GM12878 (cell line): ENCODE measurements around the gene IP6K3. TPM values are rescaled to one million over a fixed set of nuclear protein-coding genes. Genes with fewer than 3 reads are reported as not detected.

Experiments used
- ATAC-seq: fragments of 200-7000 bp; cut with Tn5 transposase; 3 replicates; pipeline ENCODE4 v1.9.1; 2020; ENCODE audit warnings: mild to moderate bottlenecking, moderate library complexity
- BruUV-seq: library from RNA; stranded (reverse); fragments of 400-500 nt; replicated peaks from 2 replicates; lab custom pipeline; 2021; lab: Mats Ljungman, UMichigan
- CTCF ChIA-PET: fragments of 300-600 bp; sonication (Branson Sonifier 250); formaldehyde crosslinking; extraction: SDS; loops from one replicate; lab custom pipeline; 2021; ENCODE audit warnings: inconsistent platforms; lab: Yijun Ruan, JAX
- POLR2A ChIA-PET: fragments of 350-600 bp; formaldehyde crosslinking; extraction: SDS; loops from one replicate; lab custom pipeline; 2021; ENCODE audit warnings: inconsistent platforms; lab: Charles Lee
- RAD21 ChIA-PET: fragments of 300-600 bp; sonication (Branson Sonifier 250); formaldehyde crosslinking; loops from one replicate; lab custom pipeline; 2023; ENCODE audit warnings: antibody characterized with exemption; ENCODE audit not compliant: unreplicated experiment; lab: Charles Lee
- SMC1A ChIA-PET: fragments of 300-600 bp; sonication (Branson Sonifier 250); formaldehyde crosslinking; loops from one replicate; lab custom pipeline; 2023; ENCODE audit not compliant: unreplicated experiment, uncharacterized antibody; lab: Charles Lee
- DNase-seq: peaks from one replicate; pipeline ENCODE4 v3.0.0-alpha.2; 2011; ENCODE audit warnings: low read depth, low spot score
- FAIRE-seq: peaks from 3 replicates; lab custom pipeline; 2011; peaks lifted over from hg19 to GRCh38; lab: Jason Lieb, UNC
- H2AFZ ChIP-seq: 2 replicates; pipeline ENCODE4 v1.6.0; 2011; ENCODE audit warnings: low read depth, low read length, control low read depth; ENCODE audit not compliant: control insufficient read depth
- H3K27ac ChIP-seq: 2 replicates; pipeline ENCODE4 v1.5.1; 2011; ENCODE audit warnings: control low read depth; ENCODE audit not compliant: control insufficient read depth, insufficient read depth
- H3K27me3 ChIP-seq, 2 experiments: replicated peaks in 1 of 2; 2 replicates each; pipeline versions ENCODE4 v1.6.0 to v1.6.1; 2011; ENCODE audit warnings: low read length in 1 of 2; ENCODE audit not compliant: control insufficient read depth in 2 of 2, insufficient read depth in 2 of 2
- H3K36me3 ChIP-seq, 2 experiments: 2 replicates each; pipeline ENCODE4 v1.5.1; 2011; ENCODE audit warnings: low read length in 1 of 2; ENCODE audit not compliant: control insufficient read depth in 2 of 2, insufficient read depth in 2 of 2
- H3K4me1 ChIP-seq: 2 replicates; pipeline ENCODE4 v1.6.1; 2011; ENCODE audit warnings: mild to moderate bottlenecking, low read length, moderate library complexity, mixed read lengths; ENCODE audit not compliant: control insufficient read depth, insufficient read depth
- H3K4me2 ChIP-seq: 2 replicates; pipeline ENCODE4 v1.6.0; 2011; ENCODE audit warnings: control low read depth; ENCODE audit not compliant: control insufficient read depth, insufficient read depth
- H3K4me3 ChIP-seq: fragments of 200-600 bp; sonication (generic); 2 replicates; pipeline ENCODE4 v1.5.1; 2016
- H3K79me2 ChIP-seq: 2 replicates; pipeline ENCODE4 v1.6.0; 2011; ENCODE audit warnings: low read length; ENCODE audit not compliant: control insufficient read depth, insufficient read depth
- H3K9ac ChIP-seq: 2 replicates; pipeline ENCODE4 v1.8.0; 2011; ENCODE audit warnings: low read length, control low read depth, mixed read lengths; ENCODE audit not compliant: control insufficient read depth, insufficient read depth
- H3K9me3 ChIP-seq: replicated peaks from 3 replicates; pipeline ENCODE4 v1.5.1; 2011; ENCODE audit warnings: mild to moderate bottlenecking, low read length; ENCODE audit not compliant: control insufficient read depth, insufficient read depth
- H4K20me1 ChIP-seq: 2 replicates; pipeline ENCODE4 v1.6.0; 2011; ENCODE audit not compliant: control insufficient read depth, insufficient read depth
- BACH1 ChIP-seq: fragments of 450-650 bp; IDR thresholded peaks from 2 replicates; pipeline ENCODE4 v1.6.1; 2017; ENCODE audit warnings: mild to moderate bottlenecking, borderline replicate concordance
- CBX3 ChIP-seq: fragments of 200-600 bp; sonication (generic); IDR thresholded peaks from 2 replicates; pipeline ENCODE4 v1.6.1; 2016; ENCODE audit warnings: low read depth, borderline replicate concordance
- CHD1 ChIP-seq: IDR thresholded peaks from 2 replicates; pipeline ENCODE4 v1.6.1; 2012; ENCODE audit warnings: low read depth, low read length, improper control_type of control experiment
- EGR1 ChIP-seq, 2 experiments: IDR thresholded peaks; 1 replicate in 1 of 2; 2 replicates in 1 of 2; pipeline ENCODE4 v1.6.1; 2011 to 2012; ENCODE audit warnings: low read depth in 2 of 2, low read length in 2 of 2, borderline replicate concordance in 1 of 2, mild to moderate bottlenecking in 1 of 2, moderate library complexity in 1 of 2
- KLF5 ChIP-seq: fragments of 450-650 bp; IDR thresholded peaks from 2 replicates; pipeline ENCODE4 v1.6.1; 2014; ENCODE audit warnings: mild to moderate bottlenecking; ENCODE audit not compliant: partially characterized antibody
- SKIL ChIP-seq: fragments of 450-650 bp; IDR thresholded peaks from 2 replicates; pipeline ENCODE4 v1.6.1; 2017; ENCODE audit warnings: mild to moderate bottlenecking, low read depth, inconsistent platforms; ENCODE audit not compliant: poor library complexity, severe bottlenecking
- SPI1 ChIP-seq: IDR thresholded peaks from 2 replicates; pipeline ENCODE4 v1.6.1; 2011; ENCODE audit warnings: low read depth, mild to moderate bottlenecking, low read length, moderate library complexity, borderline replicate concordance; ENCODE audit not compliant: insufficient read depth
- SREBF1 ChIP-seq: IDR thresholded peaks from 2 replicates; pipeline ENCODE4 v1.6.1; 2012; ENCODE audit warnings: mild to moderate bottlenecking, low read length
- WGBS: methylation state at CpG from one replicate; pipeline ENCODE4 v1.1.6; 2016; ENCODE audit warnings: low lambda C conversion rate; ENCODE audit not compliant: insufficient replicate concordance, insufficient coverage; ENCODE audit errors: missing lambda C conversion rate; 5-methylcytosine and 5-hydroxymethylcytosine counted together
- in situ Hi-C: fragments of 300-500 bp; cut with MboI; formaldehyde crosslinking; loops from 9 replicates; pipeline ENCODE4 v1.14.3; 2018; ENCODE audit warnings: mixed read lengths
- intact Hi-C: fragments of 100-400 bp; cut with micrococcal nuclease; formaldehyde crosslinking; loops from one replicate; pipeline ENCODE4 v1.14.2; 2022; ENCODE audit not compliant: unreplicated experiment
- polyA plus RNA-seq, 11 experiments: library from polyadenylated mRNA; depleted of rRNA in 4 of 11; unstranded in 6 of 11; stranded (reverse) in 5 of 11; fragments of >200 nt; fragmentation: Nextera tagmentation in 4 of 11; fragmentation: Illumina TruSeq in 1 of 11; extraction: Ambion mirVana in 4 of 11; extraction: Trizol in 1 of 11; gene quantifications; 1 replicate in 1 of 11; 2 replicates in 10 of 11; pipeline versions ENCODE4 v1.2.1 to v1.2.3, GENCODE V29; 2011 to 2016; ENCODE audit warnings: inconsistent platforms in 2 of 11, missing spikeins in 2 of 11, low read depth in 1 of 11
- total RNA-seq, 4 experiments: library from RNA; depleted of rRNA in 3 of 4; stranded (reverse); fragments of >200 nt in 3 of 4; fragmentation: Illumina TruSeq in 1 of 4; extraction: Trizol in 1 of 4; gene quantifications; 2 replicates each; pipeline versions ENCODE4 v1.2.1 to v1.2.3, GENCODE V29; 2013 to 2021
- TF ChIP-seq, protein P1 (sequence below): IDR thresholded peaks from 2 replicates; pipeline ENCODE4 v1.6.1; 2012; ENCODE audit warnings: improper control_type of control experiment, low read depth, low read length; ENCODE audit not compliant: insufficient replicate concordance
- TF ChIP-seq, protein P2 (sequence below): fragments of 450-650 bp; IDR thresholded peaks from 2 replicates; pipeline ENCODE4 v1.6.1; 2017; ENCODE audit warnings: borderline replicate concordance
- TF ChIP-seq, protein P3 (sequence below): IDR thresholded peaks from 2 replicates; pipeline ENCODE4 v1.6.1; 2011; ENCODE audit warnings: low read depth, low read length, improper control_type of control experiment, borderline replicate concordance
- TF ChIP-seq, protein P4 (sequence below): IDR thresholded peaks from 2 replicates; pipeline ENCODE4 v1.6.1; 2012; ENCODE audit warnings: low read length, inconsistent platforms

Gene IP6K3
- total and polyA plus RNA-seq, 10 of the 15 experiments (the other 5 are each of a cell fraction or from before 2014, with no cell fraction given) = 0.02 to 0.15 (median 0.09) TPM; not detected in 7

DNA sequence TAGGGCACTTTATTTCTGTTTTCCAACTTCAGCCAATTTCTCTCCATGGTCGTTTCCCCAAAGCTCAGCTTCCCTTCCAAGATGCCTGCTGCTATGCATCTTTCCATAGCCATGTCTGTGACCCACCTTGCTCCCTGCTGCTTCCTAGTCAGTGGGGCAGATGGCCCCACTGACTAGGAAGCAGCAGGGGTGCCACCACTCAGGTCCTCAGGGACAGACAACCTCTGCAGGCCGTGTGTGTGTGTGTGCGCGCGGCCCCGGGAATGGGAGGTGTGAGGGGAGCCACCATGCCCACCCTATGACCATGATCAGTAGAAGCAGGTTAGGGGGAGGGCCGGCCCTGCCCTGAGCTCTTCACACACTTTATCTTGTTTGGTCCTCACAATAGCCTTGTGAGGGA, 2.7 kb upstream of the IP6K3 start:
- ChIA-PET SMC1A (no interaction called here), CTCF (interaction anchor here (1.1 to 1.3 kb wide), 2 partner anchors 20 to 38 kb away, joined by 3 read pairs; partner anchors contain the start of gene UQCC2), RAD21 (no interaction called here), POLR2A (no interaction called here)
- TF ChIP-seq, protein P1, sequence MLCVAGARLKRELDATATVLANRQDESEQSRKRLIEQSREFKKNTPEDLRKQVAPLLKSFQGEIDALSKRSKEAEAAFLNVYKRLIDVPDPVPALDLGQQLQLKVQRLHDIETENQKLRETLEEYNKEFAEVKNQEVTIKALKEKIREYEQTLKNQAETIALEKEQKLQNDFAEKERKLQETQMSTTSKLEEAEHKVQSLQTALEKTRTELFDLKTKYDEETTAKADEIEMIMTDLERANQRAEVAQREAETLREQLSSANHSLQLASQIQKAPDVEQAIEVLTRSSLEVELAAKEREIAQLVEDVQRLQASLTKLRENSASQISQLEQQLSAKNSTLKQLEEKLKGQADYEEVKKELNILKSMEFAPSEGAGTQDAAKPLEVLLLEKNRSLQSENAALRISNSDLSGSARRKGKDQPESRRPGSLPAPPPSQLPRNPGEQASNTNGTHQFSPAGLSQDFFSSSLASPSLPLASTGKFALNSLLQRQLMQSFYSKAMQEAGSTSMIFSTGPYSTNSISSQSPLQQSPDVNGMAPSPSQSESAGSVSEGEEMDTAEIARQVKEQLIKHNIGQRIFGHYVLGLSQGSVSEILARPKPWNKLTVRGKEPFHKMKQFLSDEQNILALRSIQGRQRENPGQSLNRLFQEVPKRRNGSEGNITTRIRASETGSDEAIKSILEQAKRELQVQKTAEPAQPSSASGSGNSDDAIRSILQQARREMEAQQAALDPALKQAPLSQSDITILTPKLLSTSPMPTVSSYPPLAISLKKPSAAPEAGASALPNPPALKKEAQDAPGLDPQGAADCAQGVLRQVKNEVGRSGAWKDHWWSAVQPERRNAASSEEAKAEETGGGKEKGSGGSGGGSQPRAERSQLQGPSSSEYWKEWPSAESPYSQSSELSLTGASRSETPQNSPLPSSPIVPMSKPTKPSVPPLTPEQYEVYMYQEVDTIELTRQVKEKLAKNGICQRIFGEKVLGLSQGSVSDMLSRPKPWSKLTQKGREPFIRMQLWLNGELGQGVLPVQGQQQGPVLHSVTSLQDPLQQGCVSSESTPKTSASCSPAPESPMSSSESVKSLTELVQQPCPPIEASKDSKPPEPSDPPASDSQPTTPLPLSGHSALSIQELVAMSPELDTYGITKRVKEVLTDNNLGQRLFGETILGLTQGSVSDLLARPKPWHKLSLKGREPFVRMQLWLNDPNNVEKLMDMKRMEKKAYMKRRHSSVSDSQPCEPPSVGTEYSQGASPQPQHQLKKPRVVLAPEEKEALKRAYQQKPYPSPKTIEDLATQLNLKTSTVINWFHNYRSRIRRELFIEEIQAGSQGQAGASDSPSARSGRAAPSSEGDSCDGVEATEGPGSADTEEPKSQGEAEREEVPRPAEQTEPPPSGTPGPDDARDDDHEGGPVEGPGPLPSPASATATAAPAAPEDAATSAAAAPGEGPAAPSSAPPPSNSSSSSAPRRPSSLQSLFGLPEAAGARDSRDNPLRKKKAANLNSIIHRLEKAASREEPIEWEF = no peak
- no peak for TF ChIP-seq SKIL
- TF ChIP-seq, protein P2, sequence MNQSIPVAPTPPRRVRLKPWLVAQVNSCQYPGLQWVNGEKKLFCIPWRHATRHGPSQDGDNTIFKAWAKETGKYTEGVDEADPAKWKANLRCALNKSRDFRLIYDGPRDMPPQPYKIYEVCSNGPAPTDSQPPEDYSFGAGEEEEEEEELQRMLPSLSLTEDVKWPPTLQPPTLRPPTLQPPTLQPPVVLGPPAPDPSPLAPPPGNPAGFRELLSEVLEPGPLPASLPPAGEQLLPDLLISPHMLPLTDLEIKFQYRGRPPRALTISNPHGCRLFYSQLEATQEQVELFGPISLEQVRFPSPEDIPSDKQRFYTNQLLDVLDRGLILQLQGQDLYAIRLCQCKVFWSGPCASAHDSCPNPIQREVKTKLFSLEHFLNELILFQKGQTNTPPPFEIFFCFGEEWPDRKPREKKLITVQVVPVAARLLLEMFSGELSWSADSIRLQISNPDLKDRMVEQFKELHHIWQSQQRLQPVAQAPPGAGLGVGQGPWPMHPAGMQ = no peak
- no peak for TF ChIP-seq EGR1 (IDR thresholded peaks at IDR 0.05; ENCODE audit: borderline replicate concordance in 1 of 2, low read depth in 2 of 2, low read length in 2 of 2)
- no peak for TF ChIP-seq KLF5
- no peak for TF ChIP-seq BACH1
- TF ChIP-seq, protein P3, sequence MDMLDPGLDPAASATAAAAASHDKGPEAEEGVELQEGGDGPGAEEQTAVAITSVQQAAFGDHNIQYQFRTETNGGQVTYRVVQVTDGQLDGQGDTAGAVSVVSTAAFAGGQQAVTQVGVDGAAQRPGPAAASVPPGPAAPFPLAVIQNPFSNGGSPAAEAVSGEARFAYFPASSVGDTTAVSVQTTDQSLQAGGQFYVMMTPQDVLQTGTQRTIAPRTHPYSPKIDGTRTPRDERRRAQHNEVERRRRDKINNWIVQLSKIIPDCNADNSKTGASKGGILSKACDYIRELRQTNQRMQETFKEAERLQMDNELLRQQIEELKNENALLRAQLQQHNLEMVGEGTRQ = no peak
- TF ChIP-seq CHD1 = no peak
- TF ChIP-seq SREBF1 = no peak
- TF ChIP-seq CBX3 = no peak
- TF ChIP-seq, protein P4, sequence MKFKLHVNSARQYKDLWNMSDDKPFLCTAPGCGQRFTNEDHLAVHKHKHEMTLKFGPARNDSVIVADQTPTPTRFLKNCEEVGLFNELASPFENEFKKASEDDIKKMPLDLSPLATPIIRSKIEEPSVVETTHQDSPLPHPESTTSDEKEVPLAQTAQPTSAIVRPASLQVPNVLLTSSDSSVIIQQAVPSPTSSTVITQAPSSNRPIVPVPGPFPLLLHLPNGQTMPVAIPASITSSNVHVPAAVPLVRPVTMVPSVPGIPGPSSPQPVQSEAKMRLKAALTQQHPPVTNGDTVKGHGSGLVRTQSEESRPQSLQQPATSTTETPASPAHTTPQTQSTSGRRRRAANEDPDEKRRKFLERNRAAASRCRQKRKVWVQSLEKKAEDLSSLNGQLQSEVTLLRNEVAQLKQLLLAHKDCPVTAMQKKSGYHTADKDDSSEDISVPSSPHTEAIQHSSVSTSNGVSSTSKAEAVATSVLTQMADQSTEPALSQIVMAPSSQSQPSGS = no peak
- no peak for TF ChIP-seq SPI1
- no peaks in the 10 kb centered on the region for H3K36me3 ChIP-seq
- no peaks in the 10 kb centered on the region; a peak in 1 of 4 replicates for H3K27me3 ChIP-seq
- no peak overlapping the region for H3K4me3 ChIP-seq
- H3K79me2 ChIP-seq = no peaks in the 10 kb centered on the region
- H3K4me1 ChIP-seq = peaks cover 5% of the 10 kb centered on the region; the same call in 1 of the 2 replicates
- no peak for FAIRE-seq
- no peak overlapping the region for H3K4me2 ChIP-seq
- no peak for DNase-seq
- intact Hi-C loops = no loop called here
- no peak for ATAC-seq
- no peaks in the 10 kb centered on the region for H3K9me3 ChIP-seq
- BruUV-seq = no TSS peak
- no peak overlapping the region for H3K27ac ChIP-seq
- 33% methylated on average over 7 of the region's 7 CpGs for WGBS
- H4K20me1 ChIP-seq = no peaks in the 10 kb centered on the region
- H2AFZ ChIP-seq = no peak overlapping the region
- in situ Hi-C loops = no loop called here
- no peak overlapping the region for H3K9ac ChIP-seq
